K562 (cell line): ENCODE results near the gene GHRH. TPM values are rescaled to one million over a fixed set of nuclear protein-coding genes. Genes with fewer than 3 reads are reported as not detected.
A peak's percentile ranks its signal among the peaks of the same experiment; 100 is the strongest.

ENCODE experiments used
- CREB3L1 ChIP-seq: fragments of 450-650 bp; IDR thresholded peaks from 2 replicates; pipeline ENCODE4 v1.6.1; 2014; ENCODE audit warnings: low read depth, mild to moderate bottlenecking, moderate library complexity, borderline replicate concordance
- HCFC1 ChIP-seq: IDR thresholded peaks from 2 replicates; pipeline ENCODE4 v1.6.1; 2012; ENCODE audit warnings: low read depth, low read length, improper control_type of control experiment
- ZMIZ1 ChIP-seq, 2 experiments: fragments of 150-350 bp in 1 of 2; IDR thresholded peaks; 2 replicates each; pipeline ENCODE4 v1.6.1; 2012 to 2016; ENCODE audit warnings: low read depth in 2 of 2, low read length in 2 of 2, mild to moderate bottlenecking in 1 of 2, moderate library complexity in 1 of 2
- polyA plus RNA-seq, 8 experiments: library from polyadenylated mRNA; depleted of rRNA in 4 of 8; stranded (reverse) in 5 of 8; unstranded in 3 of 8; fragments of >200 nt; fragmentation: Nextera tagmentation in 2 of 8; fragmentation: Illumina TruSeq in 1 of 8; extraction: Ambion mirVana in 2 of 8; extraction: Trizol in 1 of 8; gene quantifications; 2 replicates each; pipeline versions ENCODE4 v1.2.1 to v1.2.3, GENCODE V29; 2011 to 2014; ENCODE audit warnings: inconsistent platforms in 1 of 8, missing spikeins in 1 of 8
- total RNA-seq, 7 experiments: library from RNA; depleted of rRNA in 6 of 7; stranded (reverse); fragments of >200 nt in 6 of 7; fragmentation: Illumina TruSeq in 2 of 7; extraction: Trizol in 2 of 7; gene quantifications; 2 replicates each; pipeline versions ENCODE4 v1.2.1 to v1.2.3, GENCODE V29; 2011 to 2021; ENCODE audit warnings: low replicate concordance in 1 of 7
- TF ChIP-seq, protein P1 (sequence below), 3 experiments: IDR thresholded peaks in 2 of 3; conservative IDR thresholded peaks in 1 of 3; 2 replicates each; pipeline ENCODE4 v1.5.1; 2011 to 2012; ENCODE audit warnings: low read length in 3 of 3, mild to moderate bottlenecking in 3 of 3, control low read depth in 2 of 3, improper control_type of control experiment in 1 of 3, inconsistent platforms in 1 of 3, low read depth in 1 of 3, mixed read lengths in 1 of 3, moderate library complexity in 1 of 3; ENCODE audit not compliant: insufficient read depth in 2 of 3

Gene GHRH
- total and polyA plus RNA-seq, 9 of the 15 experiments (the other 6 are each of a cell fraction or from before 2014, with no cell fraction given), result not detected

- TF ChIP-seq HCFC1 (no peak), CREB3L1 (no peak), ZMIZ1 (IDR thresholded peaks at IDR 0.05; ENCODE audit: low read depth in 2 of 2, low read length in 2 of 2) (no peak)
- TF ChIP-seq, protein P1, sequence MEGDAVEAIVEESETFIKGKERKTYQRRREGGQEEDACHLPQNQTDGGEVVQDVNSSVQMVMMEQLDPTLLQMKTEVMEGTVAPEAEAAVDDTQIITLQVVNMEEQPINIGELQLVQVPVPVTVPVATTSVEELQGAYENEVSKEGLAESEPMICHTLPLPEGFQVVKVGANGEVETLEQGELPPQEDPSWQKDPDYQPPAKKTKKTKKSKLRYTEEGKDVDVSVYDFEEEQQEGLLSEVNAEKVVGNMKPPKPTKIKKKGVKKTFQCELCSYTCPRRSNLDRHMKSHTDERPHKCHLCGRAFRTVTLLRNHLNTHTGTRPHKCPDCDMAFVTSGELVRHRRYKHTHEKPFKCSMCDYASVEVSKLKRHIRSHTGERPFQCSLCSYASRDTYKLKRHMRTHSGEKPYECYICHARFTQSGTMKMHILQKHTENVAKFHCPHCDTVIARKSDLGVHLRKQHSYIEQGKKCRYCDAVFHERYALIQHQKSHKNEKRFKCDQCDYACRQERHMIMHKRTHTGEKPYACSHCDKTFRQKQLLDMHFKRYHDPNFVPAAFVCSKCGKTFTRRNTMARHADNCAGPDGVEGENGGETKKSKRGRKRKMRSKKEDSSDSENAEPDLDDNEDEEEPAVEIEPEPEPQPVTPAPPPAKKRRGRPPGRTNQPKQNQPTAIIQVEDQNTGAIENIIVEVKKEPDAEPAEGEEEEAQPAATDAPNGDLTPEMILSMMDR (IDR thresholded peaks at IDR 0.05 in 2 of 3, conservative IDR thresholded peaks at IDR 0.05 in 1 of 3; ENCODE audit: insufficient read depth in 2 of 3, low read depth in 1 of 3, low read length in 3 of 3), result peak; percentile 52 to 71 (median 71)
- TF ChIP-seq, all 486 proteins: peak for 8
These were observed 59.2 kb downstream of the GHRH start (continued) for GRCh38 chr20:37202267-37202943.
